H1 (cell line): ENCODE results near the gene LINC01488.

Experiments used
- CEBPB ChIP-seq: IDR thresholded peaks from 2 replicates; pipeline ENCODE4 v1.6.1; 2012; ENCODE audit warnings: low read depth, low read length
- EP300 ChIP-seq, 2 experiments: IDR thresholded peaks; 1 replicate in 1 of 2; 2 replicates in 1 of 2; pipeline ENCODE4 v1.6.1; 2011 to 2012; ENCODE audit warnings: low read depth in 2 of 2, low read length in 2 of 2, mild to moderate bottlenecking in 2 of 2, borderline replicate concordance in 1 of 2, inconsistent platforms in 1 of 2, moderate library complexity in 1 of 2
- GABPA ChIP-seq: IDR thresholded peaks from 2 replicates; pipeline ENCODE4 v1.6.1; 2011; ENCODE audit warnings: mild to moderate bottlenecking, low read length, moderate library complexity, borderline replicate concordance; ENCODE audit not compliant: insufficient read depth
- HDAC6 ChIP-seq: IDR thresholded peaks from one replicate; pipeline ENCODE4 v1.7.1; 2012; ENCODE audit warnings: low read depth, mild to moderate bottlenecking, inconsistent platforms, low read length, moderate library complexity
- JUND ChIP-seq: IDR thresholded peaks from 2 replicates; pipeline ENCODE4 v1.6.1; 2011; ENCODE audit warnings: mild to moderate bottlenecking, improper control_type of control experiment, low read length
- NANOG ChIP-seq: IDR thresholded peaks from 2 replicates; pipeline ENCODE4 v1.6.1; 2011; ENCODE audit warnings: low read length, low read depth, mild to moderate bottlenecking, inconsistent platforms; ENCODE audit not compliant: insufficient read depth, poor library complexity, severe bottlenecking
- POLR2A ChIP-seq, 2 experiments: IDR thresholded peaks; 1 replicate in 1 of 2; 2 replicates in 1 of 2; pipeline ENCODE4 v1.6.1; 2011; ENCODE audit warnings: low read depth in 2 of 2, low read length in 2 of 2, mild to moderate bottlenecking in 2 of 2; ENCODE audit errors: control extremely low read depth in 1 of 2
- POLR2AphosphoS5 ChIP-seq: IDR thresholded peaks from 2 replicates; pipeline ENCODE4 v1.6.1; 2011; ENCODE audit warnings: low read depth, low read length
- SUZ12 ChIP-seq: fragments of 200-600 bp; sonication (generic); IDR thresholded peaks from 2 replicates; pipeline ENCODE4 v1.6.1; 2012; ENCODE audit warnings: mild to moderate bottlenecking, inconsistent platforms, low read length, moderate library complexity, mixed read lengths
- TCF12 ChIP-seq: IDR thresholded peaks from 2 replicates; pipeline ENCODE4 v1.6.1; 2011; ENCODE audit warnings: low read depth, mild to moderate bottlenecking, low read length
- USF2 ChIP-seq: IDR thresholded peaks from 2 replicates; pipeline ENCODE4 v1.6.1; 2011; ENCODE audit warnings: low read length, improper control_type of control experiment
- YY1 ChIP-seq: IDR thresholded peaks from 2 replicates; pipeline ENCODE4 v1.6.1; 2011; ENCODE audit warnings: low read depth, mild to moderate bottlenecking, low read length
- TF ChIP-seq, protein P1 (sequence below), 3 experiments: IDR thresholded peaks; 1 replicate in 2 of 3; 2 replicates in 1 of 3; pipeline versions ENCODE4 v1.5.1 to v1.6.1; 2011; ENCODE audit warnings: low read length in 3 of 3, mild to moderate bottlenecking in 3 of 3, inconsistent platforms in 2 of 3, low read depth in 1 of 3, moderate library complexity in 1 of 3; ENCODE audit not compliant: insufficient read depth in 1 of 3; ENCODE audit errors: control extremely low read depth in 1 of 3

GRCh38 chr11:69486773-69487291, 5.4 kb downstream of the LINC01488 start:
- TF ChIP-seq, protein P1, sequence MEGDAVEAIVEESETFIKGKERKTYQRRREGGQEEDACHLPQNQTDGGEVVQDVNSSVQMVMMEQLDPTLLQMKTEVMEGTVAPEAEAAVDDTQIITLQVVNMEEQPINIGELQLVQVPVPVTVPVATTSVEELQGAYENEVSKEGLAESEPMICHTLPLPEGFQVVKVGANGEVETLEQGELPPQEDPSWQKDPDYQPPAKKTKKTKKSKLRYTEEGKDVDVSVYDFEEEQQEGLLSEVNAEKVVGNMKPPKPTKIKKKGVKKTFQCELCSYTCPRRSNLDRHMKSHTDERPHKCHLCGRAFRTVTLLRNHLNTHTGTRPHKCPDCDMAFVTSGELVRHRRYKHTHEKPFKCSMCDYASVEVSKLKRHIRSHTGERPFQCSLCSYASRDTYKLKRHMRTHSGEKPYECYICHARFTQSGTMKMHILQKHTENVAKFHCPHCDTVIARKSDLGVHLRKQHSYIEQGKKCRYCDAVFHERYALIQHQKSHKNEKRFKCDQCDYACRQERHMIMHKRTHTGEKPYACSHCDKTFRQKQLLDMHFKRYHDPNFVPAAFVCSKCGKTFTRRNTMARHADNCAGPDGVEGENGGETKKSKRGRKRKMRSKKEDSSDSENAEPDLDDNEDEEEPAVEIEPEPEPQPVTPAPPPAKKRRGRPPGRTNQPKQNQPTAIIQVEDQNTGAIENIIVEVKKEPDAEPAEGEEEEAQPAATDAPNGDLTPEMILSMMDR (IDR thresholded peaks at IDR 0.05; ENCODE audit: control extremely low read depth in 1 of 3, insufficient read depth in 1 of 3, low read depth in 1 of 3, low read length in 3 of 3), result no peak
- TF ChIP-seq HDAC6, result no peak
- no peak for TF ChIP-seq GABPA
- no peak for TF ChIP-seq USF2
- no peak for TF ChIP-seq SUZ12
- TF ChIP-seq NANOG, result no peak
- no peak for TF ChIP-seq EP300 (IDR thresholded peaks at IDR 0.05; ENCODE audit: borderline replicate concordance in 1 of 2, low read depth in 2 of 2, low read length in 2 of 2)
- TF ChIP-seq POLR2A (IDR thresholded peaks at IDR 0.05; ENCODE audit: control extremely low read depth in 1 of 2, low read depth in 2 of 2, low read length in 2 of 2), result no peak
- TF ChIP-seq JUND, result no peak
- TF ChIP-seq TCF12, result no peak
- TF ChIP-seq POLR2AphosphoS5, result no peak
- TF ChIP-seq CEBPB, result no peak
- no peak for TF ChIP-seq YY1
